Fibroblast of the aortic adventitia (primary cell): ENCODE measurements around the gene LAMC2. TPM values are rescaled to one million over a fixed set of nuclear protein-coding genes. Genes with fewer than 3 reads are reported as not detected.
A peak's percentile ranks its signal among the peaks of the same experiment; 100 is the strongest.

Experiments
- DNase-seq: peaks from one replicate; pipeline ENCODE4 v3.0.0-alpha.2; 2010; ENCODE audit warnings: low read depth
- H3K4me3 ChIP-seq: 2 replicates; pipeline ENCODE4 v1.5.1; 2011; ENCODE audit warnings: low read depth, mild to moderate bottlenecking, control low read depth, low read length, moderate library complexity
- CTCF ChIP-seq: IDR thresholded peaks from 2 replicates; pipeline ENCODE4 v1.5.1; 2011; ENCODE audit warnings: mild to moderate bottlenecking, low read length, control low read depth, inconsistent platforms; ENCODE audit not compliant: insufficient read depth
- total RNA-seq: library from RNA; depleted of rRNA; stranded (reverse); fragments of >200 nt; gene quantifications from 2 replicates; pipeline ENCODE4 v1.2.3, GENCODE V29; 2012; ENCODE audit warnings: low replicate concordance

LAMC2 gene
- total RNA-seq, 1 donor, result 2.8 TPM

- DNase-seq, result peak; percentile 99
- no peak for TF ChIP-seq CTCF
- H3K4me3 ChIP-seq, result no peak overlapping the region
Observed at GRCh38 chr1:183244466-183244865, 58.4 kb downstream of the LAMC2 start.

- no peak for DNase-seq
Observed at GRCh38 chr1:183245357-183245756, 59.3 kb downstream of the LAMC2 start.

GRCh38 chr1:183246436-183246835 is 60.4 kb downstream of the LAMC2 start:
- no peak overlapping the region for H3K4me3 ChIP-seq
- DNase-seq, result no peak
- no peak for TF ChIP-seq CTCF

More at GRCh38 chr1:183245357-183245756, 59.3 kb downstream of the LAMC2 start:
- H3K4me3 ChIP-seq, result no peak overlapping the region
- TF ChIP-seq CTCF, result no peak

- H3K4me3 ChIP-seq, result no peak overlapping the region
- no peak for TF ChIP-seq CTCF
- no peak for DNase-seq
Observed at GRCh38 chr1:183247066-183247465, 61.0 kb downstream of the LAMC2 start.

GRCh38 chr1:183247484-183247883 is 61.4 kb downstream of the LAMC2 start:
- TF ChIP-seq CTCF, result no peak
- no peak overlapping the region for H3K4me3 ChIP-seq
- no peak for DNase-seq

- no peak for DNase-seq
- no peak for TF ChIP-seq CTCF
- no peak overlapping the region for H3K4me3 ChIP-seq
Observed at GRCh38 chr1:183247931-183248330, 61.9 kb downstream of the LAMC2 start.

GRCh38 chr1:183248989-183249691 is 63.1 kb downstream of the LAMC2 start:
- DNase-seq, result no peak
- TF ChIP-seq CTCF, result no peak

More at GRCh38 chr1:183248989-183249691, 63.1 kb downstream of the LAMC2 start:
- H3K4me3 ChIP-seq, result no peak overlapping the region
